ENCODE results near the gene CDH23. TPM values are rescaled to one million over a fixed set of nuclear protein-coding genes. Genes with fewer than 3 reads are reported as not detected.

The CDH23 gene
- total and polyA plus RNA-seq, 9 of the 15 experiments (the other 6 are each of a cell fraction or from before 2014, with no cell fraction given), result 0.18 to 1.2 (median 0.47) TPM

DNA sequence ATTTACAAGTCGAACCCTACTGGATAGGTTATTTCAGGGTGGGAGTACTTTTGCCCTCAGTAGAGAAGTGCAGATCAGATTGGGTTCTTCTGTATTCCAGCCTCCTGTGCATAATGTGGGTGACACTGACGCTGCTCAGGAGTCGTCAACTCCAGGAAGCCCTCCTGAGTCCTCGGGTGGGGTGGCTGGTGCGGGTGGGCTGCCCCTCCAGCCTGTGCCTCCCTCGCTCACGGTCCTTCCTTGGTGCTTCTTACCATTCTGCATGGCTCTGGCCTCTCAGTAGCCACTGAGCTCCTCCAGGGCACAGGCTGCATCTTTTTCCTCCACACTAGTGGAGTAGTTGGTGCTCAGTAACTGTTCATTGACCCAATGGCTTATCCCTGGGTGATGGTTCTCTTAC lies 4.3 kb downstream of the CDH23 start:
- H3K9me3 ChIP-seq (replicated peaks; ENCODE audit: control insufficient read depth, insufficient read depth, low read depth, low read length), result no peaks in the 10 kb centered on the region
- POLR2A ChIA-PET, result no interaction called here
- peaks cover 58 to 74% of the 10 kb centered on the region in 2 experiments for H3K27me3 ChIP-seq (ENCODE audit: control insufficient read depth in 2 of 2, insufficient read depth in 2 of 2, low read length in 2 of 2)
- DNase-seq (ENCODE audit: extremely low read depth in 1 of 4, low spot score in 3 of 4) (no peak), FAIRE-seq (no peak), ATAC-seq (no peak)
- no peaks in the 10 kb centered on the region for H3K36me3 ChIP-seq (ENCODE audit: control insufficient read depth, insufficient read depth, low read length)
- TF ChIP-seq RBM34 (IDR thresholded peaks at IDR 0.05; ENCODE audit: borderline replicate concordance, insufficient read depth, low read length) (no peak), ILF3 (IDR thresholded peaks at IDR 0.05; ENCODE audit: borderline replicate concordance) (no peak), RUNX1 (IDR thresholded peaks at IDR 0.05; ENCODE audit: low read depth) (no peak), PML (IDR thresholded peaks at IDR 0.05; ENCODE audit: low read length) (no peak), GATAD2B (IDR thresholded peaks at IDR 0.05; ENCODE audit: borderline replicate concordance) (no peak), CBX5 (IDR thresholded peaks at IDR 0.05; ENCODE audit: borderline replicate concordance, low read depth) (no peak), MEF2A (IDR thresholded peaks at IDR 0.05; ENCODE audit: control insufficient read depth, low read depth, low read length) (no peak), GATA2 (CRISPR knock-in tag; IDR thresholded peaks at IDR 0.05) (no peak), CSDE1 (IDR thresholded peaks at IDR 0.05) (no peak), ZBTB8A (IDR thresholded peaks at IDR 0.05; ENCODE audit: partially characterized antibody) (no peak), U2AF2 (optimal IDR thresholded peaks at IDR 0.05; ENCODE audit: low read depth, low read length) (no peak)
- TF ChIP-seq, protein P1, sequence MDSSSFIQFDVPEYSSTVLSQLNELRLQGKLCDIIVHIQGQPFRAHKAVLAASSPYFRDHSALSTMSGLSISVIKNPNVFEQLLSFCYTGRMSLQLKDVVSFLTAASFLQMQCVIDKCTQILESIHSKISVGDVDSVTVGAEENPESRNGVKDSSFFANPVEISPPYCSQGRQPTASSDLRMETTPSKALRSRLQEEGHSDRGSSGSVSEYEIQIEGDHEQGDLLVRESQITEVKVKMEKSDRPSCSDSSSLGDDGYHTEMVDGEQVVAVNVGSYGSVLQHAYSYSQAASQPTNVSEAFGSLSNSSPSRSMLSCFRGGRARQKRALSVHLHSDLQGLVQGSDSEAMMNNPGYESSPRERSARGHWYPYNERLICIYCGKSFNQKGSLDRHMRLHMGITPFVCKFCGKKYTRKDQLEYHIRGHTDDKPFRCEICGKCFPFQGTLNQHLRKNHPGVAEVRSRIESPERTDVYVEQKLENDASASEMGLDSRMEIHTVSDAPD (CRISPR knock-in tag; IDR thresholded peaks at IDR 0.05), result no peak
- TF ChIP-seq, protein P2, sequence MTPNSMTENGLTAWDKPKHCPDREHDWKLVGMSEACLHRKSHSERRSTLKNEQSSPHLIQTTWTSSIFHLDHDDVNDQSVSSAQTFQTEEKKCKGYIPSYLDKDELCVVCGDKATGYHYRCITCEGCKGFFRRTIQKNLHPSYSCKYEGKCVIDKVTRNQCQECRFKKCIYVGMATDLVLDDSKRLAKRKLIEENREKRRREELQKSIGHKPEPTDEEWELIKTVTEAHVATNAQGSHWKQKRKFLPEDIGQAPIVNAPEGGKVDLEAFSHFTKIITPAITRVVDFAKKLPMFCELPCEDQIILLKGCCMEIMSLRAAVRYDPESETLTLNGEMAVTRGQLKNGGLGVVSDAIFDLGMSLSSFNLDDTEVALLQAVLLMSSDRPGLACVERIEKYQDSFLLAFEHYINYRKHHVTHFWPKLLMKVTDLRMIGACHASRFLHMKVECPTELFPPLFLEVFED (CRISPR knock-in tag; conservative IDR thresholded peaks at IDR 0.05), result no peak
- no peak overlapping the region for H3K4me2 ChIP-seq (ENCODE audit: insufficient read depth, low read length)
- BruUV-seq (replicated peaks), result no TSS peak
- H3K9me1 ChIP-seq (ENCODE audit: control insufficient read depth, insufficient read depth, low read length), result no peaks in the 10 kb centered on the region
- H3K4me3 ChIP-seq, result no peak overlapping the region
- H2AFZ ChIP-seq (ENCODE audit: low read depth, low read length), result no peak overlapping the region
- H3K27ac ChIP-seq (ENCODE audit: extremely low read depth, low read depth, low read length), result no peak overlapping the region
- CTCF ChIA-PET (ENCODE audit: low intra/inter-chr PET ratio), result no interaction called here
- in situ Hi-C loops (cut with MboI) (no loop called here), intact Hi-C loops (cut with micrococcal nuclease) (no loop called here)
- no peaks in the 10 kb centered on the region for H3K79me2 ChIP-seq (ENCODE audit: control insufficient read depth, insufficient read depth, low read length)
- 0 out of 2 replicates have a peak, but pooled peaks cover 5% of the 10 kb centered on the region for H4K20me1 ChIP-seq (replicated peaks; ENCODE audit: control insufficient read depth, insufficient read depth, low read length)
- no peak overlapping the region for H3K9ac ChIP-seq (ENCODE audit: insufficient read depth in 1 of 2, low read depth in 2 of 2, low read length in 2 of 2)
- 1% methylated on average over 7 of the region's 7 CpGs for WGBS (ENCODE audit: insufficient coverage, low coverage, missing lambda C conversion rate)
- peaks cover 0 to 19% of the 10 kb centered on the region in 2 experiments; a peak in 2 of 5 replicates for H3K4me1 ChIP-seq (replicated peaks in 1 of 2; ENCODE audit: control insufficient read depth in 2 of 2, insufficient read depth in 2 of 2, low read length in 2 of 2)
